Bronchial epithelial cell (primary cell): ENCODE measurements around the gene MFSD11. TPM values are rescaled to one million over a fixed set of nuclear protein-coding genes. Genes with fewer than 3 reads are reported as not detected.

Source experiments
- DNase-seq: peaks from one replicate; pipeline ENCODE4 v3.0.0-alpha.2; 2010; ENCODE audit warnings: low read depth
- FAIRE-seq: peaks from 2 replicates; lab custom pipeline; 2011; peaks lifted over from hg19 to GRCh38; lab: Jason Lieb, UNC
- H3K27me3 ChIP-seq: 2 replicates; pipeline ENCODE4 v1.5.1; 2011; ENCODE audit warnings: low read length; ENCODE audit not compliant: control insufficient read depth, insufficient read depth
- H3K36me3 ChIP-seq: 2 replicates; pipeline ENCODE4 v1.5.1; 2011; ENCODE audit warnings: low read length; ENCODE audit not compliant: control insufficient read depth, insufficient read depth
- H3K4me3 ChIP-seq: 2 replicates; pipeline ENCODE4 v1.5.1; 2011; ENCODE audit warnings: mild to moderate bottlenecking, low read depth, low read length, control low read depth
- CTCF ChIP-seq: IDR thresholded peaks from 2 replicates; pipeline ENCODE4 v1.5.1; 2011; ENCODE audit warnings: mild to moderate bottlenecking, moderate library complexity, low read length, control low read depth, inconsistent platforms; ENCODE audit not compliant: insufficient read depth, severe bottlenecking
- total RNA-seq: library from RNA; depleted of rRNA; stranded (reverse); fragments of >200 nt; gene quantifications from 2 replicates; pipeline ENCODE4 v1.2.1, GENCODE V29; 2014

Gene MFSD11
- total RNA-seq, 1 donor from 2014 or later = 17.1 TPM

DNA sequence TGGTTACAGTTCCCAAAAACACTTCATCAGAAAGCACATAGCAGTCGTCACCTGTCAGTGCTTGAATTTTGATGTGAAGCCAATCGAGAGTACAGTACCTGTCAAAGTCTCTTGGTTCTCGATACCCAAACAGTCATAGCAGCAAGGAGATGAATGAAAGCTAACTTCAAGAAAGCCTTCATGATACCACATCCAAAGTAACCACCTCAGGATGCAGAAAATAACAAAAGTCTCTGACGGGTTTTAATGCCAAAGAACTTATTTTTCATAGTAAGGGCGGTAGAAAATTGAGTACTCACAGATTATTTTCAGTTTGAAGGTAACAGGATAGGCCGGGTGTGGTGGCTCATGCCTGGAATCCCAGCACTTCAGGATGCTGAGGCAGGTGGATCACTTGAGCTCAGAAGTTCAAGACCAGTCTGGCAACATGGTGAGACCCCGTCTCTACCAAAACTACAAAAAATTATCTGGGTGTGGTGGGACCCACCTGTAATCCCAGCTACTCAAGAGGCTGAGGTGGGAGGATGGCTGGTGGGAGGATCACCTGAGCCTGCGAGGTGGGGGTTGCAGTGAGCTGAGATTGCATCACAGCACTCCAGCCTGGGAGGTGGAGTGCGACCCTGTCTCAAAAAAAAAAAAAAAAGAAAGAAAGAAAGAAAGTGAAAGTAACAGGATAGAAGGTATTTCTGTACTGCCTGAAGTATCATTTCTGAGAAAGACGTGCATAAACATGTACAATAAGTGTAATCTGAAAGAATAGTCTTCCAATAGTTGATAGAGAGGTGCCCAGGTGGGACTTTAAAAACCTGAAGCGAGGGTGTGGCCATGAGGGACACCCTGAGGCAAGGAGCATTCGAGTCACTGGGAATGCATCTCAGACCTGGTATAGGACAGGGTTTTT lies 15.4 kb downstream of the MFSD11 start:
- H3K36me3 ChIP-seq = peaks cover 2% of the 10 kb centered on the region
- H3K27me3 ChIP-seq = no peaks in the 10 kb centered on the region
- FAIRE-seq (no peak), DNase-seq (peak; percentile 28)
- no peak overlapping the region for H3K4me3 ChIP-seq
- TF ChIP-seq CTCF = no peak

- no peak overlapping the region for H3K4me3 ChIP-seq
- no peaks in the 10 kb centered on the region for H3K27me3 ChIP-seq
- DNase-seq = no peak
- H3K36me3 ChIP-seq = peaks cover 2% of the 10 kb centered on the region
- FAIRE-seq = no peak
- no peak for TF ChIP-seq CTCF
Measured at GRCh38 chr17:76755285-76755684, 17.4 kb downstream of the MFSD11 start.

DNA sequence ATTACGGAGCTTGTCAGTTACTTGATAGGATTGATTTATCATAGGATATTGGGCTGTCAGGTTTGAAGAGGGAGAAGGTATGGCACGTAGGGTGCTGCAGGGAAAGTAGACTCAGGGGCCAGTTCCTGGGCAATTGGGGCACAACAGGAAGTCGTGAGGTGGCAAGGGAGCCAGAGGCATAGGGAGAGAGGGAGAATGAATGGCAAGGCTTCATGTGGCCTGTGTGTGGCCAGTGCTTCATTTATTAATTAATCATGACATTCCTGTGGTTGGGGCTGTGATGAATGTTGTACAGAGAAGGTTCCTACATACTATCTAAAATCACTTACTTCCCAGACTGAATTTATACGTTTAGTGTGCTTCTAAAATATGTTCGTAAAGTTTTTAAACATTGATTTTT lies 19.3 kb downstream of the MFSD11 start:
- no peak for TF ChIP-seq CTCF
- no peaks in the 10 kb centered on the region for H3K27me3 ChIP-seq
- DNase-seq = no peak
- FAIRE-seq = no peak
- no peak overlapping the region for H3K4me3 ChIP-seq
- peaks cover 2% of the 10 kb centered on the region for H3K36me3 ChIP-seq

DNA sequence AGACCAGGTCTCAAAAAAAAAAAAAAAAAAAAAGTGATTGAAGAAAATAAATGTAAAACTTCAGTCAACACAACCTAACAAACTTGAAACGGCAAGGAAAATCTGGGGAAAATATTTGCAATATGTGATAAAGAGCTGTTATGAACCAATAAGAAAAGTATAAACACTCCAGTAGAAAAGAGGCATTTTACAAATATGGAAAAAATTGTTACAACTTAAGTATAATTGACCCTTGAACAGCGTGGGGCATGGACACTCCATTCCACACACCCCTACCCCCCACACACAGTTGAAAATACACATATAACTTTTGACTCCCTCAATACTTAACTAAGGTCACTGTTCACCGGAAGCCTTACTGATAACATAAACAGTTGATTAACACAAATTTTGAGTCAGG lies 20.7 kb downstream of the MFSD11 start:
- FAIRE-seq = no peak
- H3K36me3 ChIP-seq = peaks cover 2% of the 10 kb centered on the region

DNA sequence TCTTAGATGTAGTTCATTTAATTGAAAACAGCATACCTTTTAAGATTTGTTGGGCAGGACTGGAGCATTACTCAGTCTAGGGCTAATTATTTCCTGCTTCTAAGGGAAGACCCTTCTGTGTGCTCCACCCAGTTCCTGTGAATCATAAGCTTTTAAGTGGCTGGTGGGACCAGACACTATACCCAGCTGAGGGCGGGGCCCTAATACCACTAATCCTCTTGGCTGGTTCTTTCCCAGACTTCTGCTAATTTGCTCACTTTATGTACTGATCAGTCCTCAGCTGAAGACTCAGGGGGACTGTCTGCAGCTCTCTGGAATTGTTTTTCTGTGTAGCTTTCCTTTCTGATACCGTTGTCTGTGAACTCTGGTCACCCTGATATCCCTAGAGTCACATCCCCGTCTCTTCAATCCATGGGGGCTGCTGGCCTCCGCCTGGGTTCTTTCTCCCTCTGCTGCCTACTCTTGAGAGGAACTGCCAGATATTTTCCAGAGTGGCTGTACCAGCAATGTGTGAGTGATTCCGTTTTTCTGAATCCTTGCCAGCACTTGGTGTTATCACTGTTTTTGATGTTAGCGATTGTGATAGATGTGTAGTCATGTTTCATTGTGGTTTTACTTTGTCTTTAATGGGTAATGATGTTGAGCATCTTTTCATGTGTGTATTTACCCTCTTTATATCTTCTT lies 35.1 kb downstream of the MFSD11 start:
- no peak overlapping the region for H3K4me3 ChIP-seq
- FAIRE-seq = peak; percentile 13
- no peaks in the 10 kb centered on the region for H3K27me3 ChIP-seq
- H3K36me3 ChIP-seq = peaks cover 1% of the 10 kb centered on the region
- TF ChIP-seq CTCF = no peak
- peak; percentile 89 for DNase-seq

More for the DNA sequence above, 20.7 kb downstream of the MFSD11 start:
- TF ChIP-seq CTCF = no peak
- Histone ChIP-seq H3K4me3 (no peak overlapping the region), H3K27me3 (no peaks in the 10 kb centered on the region)
- no peak for DNase-seq
